ENCODE measurements around the gene CHML. TPM values are rescaled to one million over a fixed set of nuclear protein-coding genes. Genes with fewer than 3 reads are reported as not detected.
A peak's percentile ranks its signal among the peaks of the same experiment; 100 is the strongest.

Gene CHML
- total RNA-seq, 1 donor from 2014 or later: 11.3 TPM

DNA sequence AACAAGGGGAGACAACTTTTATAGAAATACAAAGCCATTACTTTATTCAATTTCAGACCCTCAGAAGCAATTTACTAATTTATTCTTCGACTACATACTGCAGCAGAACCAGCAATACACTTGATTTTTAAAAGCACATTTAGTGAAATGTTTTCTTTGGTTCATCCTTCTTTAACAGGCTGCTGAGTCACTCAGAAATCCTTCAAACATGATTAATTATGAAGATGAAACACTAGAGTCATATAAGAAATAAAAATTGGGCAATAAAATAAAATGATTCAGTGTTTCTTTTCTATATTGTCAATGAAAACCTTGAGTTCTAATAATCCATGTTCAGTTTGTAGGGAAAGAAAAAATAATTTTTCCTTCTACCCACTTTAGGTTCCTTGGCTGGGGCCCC is 47.0 kb downstream of the CHML start:
- DNase-seq (ENCODE audit: extremely low spot score in 2 of 2): no peak

DNA sequence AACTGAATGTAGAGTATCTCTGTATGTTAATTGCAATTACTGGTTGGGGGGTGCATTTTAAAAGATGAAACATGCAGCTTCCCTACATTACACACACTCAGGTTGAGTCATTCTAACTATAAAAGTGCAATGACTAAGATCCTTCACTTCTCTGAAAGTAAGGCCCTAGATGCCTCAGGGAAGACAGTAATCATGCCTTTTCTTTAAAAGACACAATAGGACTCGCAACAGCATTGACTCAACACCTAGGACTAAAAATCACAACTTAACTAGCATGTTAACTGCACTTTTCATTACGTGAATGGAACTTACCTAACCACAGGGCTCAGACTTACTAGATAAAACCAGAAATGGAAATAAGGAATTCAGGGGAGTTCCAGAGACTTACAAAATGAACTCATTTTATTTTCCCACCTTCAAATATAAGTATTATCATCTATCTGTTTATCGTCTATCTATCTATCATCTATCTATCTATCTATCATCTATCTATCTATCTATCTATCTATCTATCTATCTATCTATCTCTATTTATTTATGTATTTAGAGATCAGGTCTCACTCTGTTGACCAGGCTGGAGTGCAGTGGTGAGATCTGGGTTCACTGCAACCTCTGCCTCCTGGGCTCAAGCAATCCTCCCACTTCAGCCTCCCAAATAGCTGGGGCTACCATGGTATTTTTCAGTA is 47.8 kb downstream of the CHML start:
- Histone ChIP-seq H3K4me3 (no peak overlapping the region), H3K9me3 (no peaks in the 10 kb centered on the region), H3K27me3 (no peaks in the 10 kb centered on the region), H3K36me3 (no peaks in the 10 kb centered on the region), H3K27ac (no peak overlapping the region), H3K4me1 (no peaks in the 10 kb centered on the region)
- DNase-seq (ENCODE audit: extremely low spot score in 2 of 2): no peak
- no peak for TF ChIP-seq POLR2A (IDR thresholded peaks at IDR 0.05)
- peak in 1 of 2 donors; percentile 56 for TF ChIP-seq POLR2AphosphoS5 (IDR thresholded peaks at IDR 0.05; ENCODE audit: insufficient read depth in 1 of 2, low read depth in 1 of 2)
- intact Hi-C loops (cut with DNase I): no loop called here

More for the DNA sequence above, 47.0 kb downstream of the CHML start:
- Histone ChIP-seq H3K9me3 (no peaks in the 10 kb centered on the region), H3K36me3 (no peaks in the 10 kb centered on the region), H3K4me3 (no peak overlapping the region), H3K27me3 (no peaks in the 10 kb centered on the region), H3K27ac (no peak overlapping the region), H3K4me1 (no peaks in the 10 kb centered on the region)
- intact Hi-C loops (cut with DNase I): no loop called here
- TF ChIP-seq POLR2AphosphoS5 (IDR thresholded peaks at IDR 0.05; ENCODE audit: insufficient read depth in 1 of 2, low read depth in 1 of 2): no peak
- TF ChIP-seq POLR2A (IDR thresholded peaks at IDR 0.05): no peak
- TF ChIP-seq, protein P1, sequence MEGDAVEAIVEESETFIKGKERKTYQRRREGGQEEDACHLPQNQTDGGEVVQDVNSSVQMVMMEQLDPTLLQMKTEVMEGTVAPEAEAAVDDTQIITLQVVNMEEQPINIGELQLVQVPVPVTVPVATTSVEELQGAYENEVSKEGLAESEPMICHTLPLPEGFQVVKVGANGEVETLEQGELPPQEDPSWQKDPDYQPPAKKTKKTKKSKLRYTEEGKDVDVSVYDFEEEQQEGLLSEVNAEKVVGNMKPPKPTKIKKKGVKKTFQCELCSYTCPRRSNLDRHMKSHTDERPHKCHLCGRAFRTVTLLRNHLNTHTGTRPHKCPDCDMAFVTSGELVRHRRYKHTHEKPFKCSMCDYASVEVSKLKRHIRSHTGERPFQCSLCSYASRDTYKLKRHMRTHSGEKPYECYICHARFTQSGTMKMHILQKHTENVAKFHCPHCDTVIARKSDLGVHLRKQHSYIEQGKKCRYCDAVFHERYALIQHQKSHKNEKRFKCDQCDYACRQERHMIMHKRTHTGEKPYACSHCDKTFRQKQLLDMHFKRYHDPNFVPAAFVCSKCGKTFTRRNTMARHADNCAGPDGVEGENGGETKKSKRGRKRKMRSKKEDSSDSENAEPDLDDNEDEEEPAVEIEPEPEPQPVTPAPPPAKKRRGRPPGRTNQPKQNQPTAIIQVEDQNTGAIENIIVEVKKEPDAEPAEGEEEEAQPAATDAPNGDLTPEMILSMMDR (IDR thresholded peaks at IDR 0.05): no peak

DNA sequence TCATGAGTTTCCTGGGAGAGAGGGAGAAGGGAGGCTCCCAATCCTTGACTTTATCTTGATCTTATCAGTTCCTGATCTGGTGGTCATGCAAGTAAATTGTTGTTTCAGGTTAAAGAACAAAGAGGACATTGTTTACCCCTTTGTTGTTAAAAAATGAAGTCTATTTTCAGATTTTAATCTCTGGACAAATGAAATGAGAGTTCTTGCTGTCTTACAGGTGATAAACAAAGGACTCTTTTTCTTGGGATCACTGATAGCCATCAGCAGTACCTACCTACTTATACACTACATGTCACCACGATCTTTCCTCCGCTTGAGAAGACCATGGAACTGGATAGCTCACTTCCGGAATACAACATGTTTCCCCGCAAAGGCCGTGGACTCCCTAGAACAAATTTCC is 48.4 kb downstream of the CHML start:
- H3K4me1 ChIP-seq: no peaks in the 10 kb centered on the region
- no peak for DNase-seq (ENCODE audit: extremely low spot score in 2 of 2)
- H3K4me3 ChIP-seq: no peak overlapping the region
- TF ChIP-seq POLR2A (IDR thresholded peaks at IDR 0.05): no peak
- TF ChIP-seq, protein P1 (IDR thresholded peaks at IDR 0.05): no peak
- TF ChIP-seq POLR2AphosphoS5 (IDR thresholded peaks at IDR 0.05; ENCODE audit: insufficient read depth in 1 of 2, low read depth in 1 of 2): no peak
- no peaks in the 10 kb centered on the region for H3K27me3 ChIP-seq
- H3K9me3 ChIP-seq: no peaks in the 10 kb centered on the region
- no peak overlapping the region for H3K27ac ChIP-seq
- no peaks in the 10 kb centered on the region for H3K36me3 ChIP-seq
- intact Hi-C loops (cut with DNase I): no loop called here

DNA sequence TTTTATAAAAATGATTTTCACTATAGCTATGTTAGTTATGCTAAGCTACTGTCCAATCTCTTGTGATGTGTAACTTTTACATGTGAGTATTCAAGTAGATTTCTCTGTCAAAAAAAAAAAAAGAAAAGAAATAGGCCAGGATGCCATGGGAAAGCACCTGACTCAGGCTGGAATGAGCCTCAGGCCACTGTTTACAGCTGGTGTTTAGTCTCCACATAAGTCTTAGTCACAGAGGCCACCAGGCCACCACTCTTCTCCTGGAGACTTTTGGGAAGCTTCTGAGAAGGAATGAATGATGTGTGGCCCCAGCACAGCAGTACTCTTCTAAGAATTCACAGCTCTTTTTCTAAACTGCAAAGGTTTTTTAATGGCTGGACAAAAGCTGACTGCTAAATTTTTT is 48.9 kb downstream of the CHML start:
- no peaks in the 10 kb centered on the region for H3K27me3 ChIP-seq
- no peak for DNase-seq (ENCODE audit: extremely low spot score in 2 of 2)
- TF ChIP-seq POLR2A (IDR thresholded peaks at IDR 0.05): no peak
- TF ChIP-seq, protein P1 (IDR thresholded peaks at IDR 0.05): no peak
- TF ChIP-seq POLR2AphosphoS5 (IDR thresholded peaks at IDR 0.05; ENCODE audit: insufficient read depth in 1 of 2, low read depth in 1 of 2): no peak
- no peaks in the 10 kb centered on the region for H3K9me3 ChIP-seq
- H3K36me3 ChIP-seq: no peaks in the 10 kb centered on the region
- no peaks in the 10 kb centered on the region for H3K4me1 ChIP-seq
- no peak overlapping the region for H3K4me3 ChIP-seq
- H3K27ac ChIP-seq: no peak overlapping the region
- intact Hi-C loops (cut with DNase I): no loop called here

DNA sequence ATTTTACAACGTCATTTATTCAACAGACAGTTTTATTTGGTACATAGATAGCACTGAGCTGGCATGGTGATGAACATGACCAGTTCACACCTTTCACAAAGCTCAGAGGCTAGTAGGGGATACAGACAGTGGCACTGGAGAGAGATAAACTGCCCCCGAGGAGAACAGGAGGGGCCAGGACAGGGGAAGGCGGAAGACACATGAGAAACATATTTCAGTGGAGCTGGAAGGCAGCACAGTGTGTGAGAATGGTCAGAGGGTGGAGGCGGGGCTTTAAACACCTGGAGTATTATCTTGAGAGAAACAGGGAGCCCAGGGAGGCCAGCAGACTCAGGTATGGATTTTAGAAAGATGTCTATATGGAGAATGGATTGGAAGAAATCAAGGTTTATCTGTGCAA is 49.5 kb downstream of the CHML start:
- no peak for DNase-seq (ENCODE audit: extremely low spot score in 2 of 2)
- TF ChIP-seq POLR2A (IDR thresholded peaks at IDR 0.05) (no peak), POLR2AphosphoS5 (IDR thresholded peaks at IDR 0.05; ENCODE audit: insufficient read depth in 1 of 2, low read depth in 1 of 2) (no peak)
- TF ChIP-seq, protein P1 (IDR thresholded peaks at IDR 0.05): no peak
- Histone ChIP-seq H3K27me3 (no peaks in the 10 kb centered on the region), H3K4me3 (no peak overlapping the region), H3K36me3 (no peaks in the 10 kb centered on the region), H3K9me3 (no peaks in the 10 kb centered on the region), H3K27ac (no peak overlapping the region), H3K4me1 (no peaks in the 10 kb centered on the region)
- intact Hi-C loops (cut with DNase I): no loop called here

Other genes with a start within 250 kb of the CHML start
- gene FH, start 120.6 kb downstream of the CHML start, total RNA-seq: 33.6 TPM
- gene KMO, start 108.0 kb downstream of the CHML start, total RNA-seq: 4.7 TPM
- 15.5 TPM for gene OPN3, start within 50 bp of the CHML start, total RNA-seq
- gene WDR64, start 11.9 kb upstream of the CHML start, total RNA-seq: not detected
- gene EXO1, start 207.8 kb upstream of the CHML start, total RNA-seq: 10.6 TPM

All from vagina (tissue), 2 donors.